Keratinocyte (primary cell): Measurements from ENCODE around the gene CNR2. TPM values are rescaled to one million over a fixed set of nuclear protein-coding genes. Genes with fewer than 3 reads are reported as not detected.

Source experiments
- DNase-seq: peaks from one replicate; pipeline ENCODE4 v3.0.0-alpha.2; 2011; ENCODE audit warnings: low read depth, missing footprints, low spot score
- FAIRE-seq: peaks from 2 replicates; lab custom pipeline; 2011; peaks lifted over from hg19 to GRCh38; lab: Jason Lieb, UNC
- H2AFZ ChIP-seq: 2 replicates; pipeline ENCODE4 v1.6.0; 2012; ENCODE audit warnings: low read length, control low read depth, inconsistent platforms; ENCODE audit not compliant: control insufficient read depth
- H3K27ac ChIP-seq: 2 replicates; pipeline ENCODE4 v1.5.1; 2011; ENCODE audit warnings: low read length; ENCODE audit not compliant: control insufficient read depth, insufficient read depth
- H3K27me3 ChIP-seq: 3 replicates; pipeline ENCODE4 v1.6.0; 2011; ENCODE audit warnings: low read length; ENCODE audit not compliant: control insufficient read depth, insufficient read depth; ENCODE audit errors: extremely low read depth
- H3K36me3 ChIP-seq, 2 experiments: 2 replicates in 1 of 2; 3 replicates in 1 of 2; pipeline ENCODE4 v1.5.1; 2011; ENCODE audit warnings: low read length in 2 of 2, mild to moderate bottlenecking in 1 of 2; ENCODE audit not compliant: control insufficient read depth in 2 of 2, insufficient read depth in 2 of 2; ENCODE audit errors: extremely low read depth in 1 of 2
- H3K4me1 ChIP-seq: 3 replicates; pipeline ENCODE4 v1.5.1; 2011; ENCODE audit warnings: low read length; ENCODE audit not compliant: control insufficient read depth, insufficient read depth; ENCODE audit errors: extremely low read depth
- H3K4me2 ChIP-seq: 3 replicates; pipeline ENCODE4 v1.6.0; 2011; ENCODE audit warnings: low read depth, low read length; ENCODE audit not compliant: control insufficient read depth, insufficient read depth; ENCODE audit errors: extremely low read depth
- H3K4me3 ChIP-seq, 3 experiments: fragments of 200-600 bp in 1 of 3; sonication (generic) in 1 of 3; 2 replicates in 2 of 3; 3 replicates in 1 of 3; pipeline ENCODE4 v1.5.1; 2011 to 2016; ENCODE audit warnings: low read length in 3 of 3, mild to moderate bottlenecking in 3 of 3, control low read depth in 2 of 3, inconsistent platforms in 1 of 3, low read depth in 1 of 3, mixed read lengths in 1 of 3, mixed run types in 1 of 3, moderate library complexity in 1 of 3; ENCODE audit not compliant: control insufficient read depth in 2 of 3, insufficient read depth in 2 of 3; ENCODE audit errors: extremely low read depth in 1 of 3
- H3K79me2 ChIP-seq: 2 replicates; pipeline ENCODE4 v1.6.0; 2012; ENCODE audit warnings: low read length; ENCODE audit not compliant: control insufficient read depth, insufficient read depth
- H3K9ac ChIP-seq: 3 replicates; pipeline ENCODE4 v1.6.0; 2011; ENCODE audit warnings: low read length; ENCODE audit not compliant: control insufficient read depth, insufficient read depth; ENCODE audit errors: extremely low read depth
- H3K9me1 ChIP-seq: 3 replicates; pipeline ENCODE4 v1.6.0; 2011; ENCODE audit warnings: low read length; ENCODE audit not compliant: control insufficient read depth, insufficient read depth; ENCODE audit errors: extremely low read depth
- H3K9me3 ChIP-seq: 2 replicates; pipeline ENCODE4 v1.5.1; 2012; ENCODE audit warnings: low read depth, low read length; ENCODE audit not compliant: control insufficient read depth
- H4K20me1 ChIP-seq: 3 replicates; pipeline ENCODE4 v1.6.0; 2011; ENCODE audit warnings: low read length; ENCODE audit not compliant: control insufficient read depth, insufficient read depth; ENCODE audit errors: extremely low read depth
- CTCF ChIP-seq, 3 experiments: IDR thresholded peaks in 1 of 3; conservative IDR thresholded peaks in 1 of 3; optimal IDR thresholded peaks in 1 of 3; 2 replicates in 2 of 3; 3 replicates in 1 of 3; pipeline versions ENCODE3 to v1.5.1; 2011; ENCODE audit warnings: low read length in 3 of 3, mild to moderate bottlenecking in 3 of 3, moderate library complexity in 2 of 3, control low read depth in 1 of 3, inconsistent platforms in 1 of 3; ENCODE audit not compliant: insufficient read depth in 2 of 3; ENCODE audit errors: extremely low read depth in 1 of 3
- EZH2 ChIP-seq: IDR thresholded peaks from one replicate; pipeline ENCODE4 v1.6.1; 2012; ENCODE audit warnings: inconsistent platforms, mild to moderate bottlenecking, low read length, moderate library complexity
- dilution Hi-C: fragments of 300-500 bp; cut with MboI; formaldehyde crosslinking; loops from one replicate; pipeline ENCODE4 v1.7.0; 2020; ENCODE audit warnings: low sequenced_read_pairs; ENCODE audit not compliant: extremely low pct_ligation_motif_present
- polyA plus RNA-seq, 5 experiments: library from polyadenylated mRNA; depleted of rRNA in 3 of 5; stranded (reverse) in 3 of 5; stranded (forward) in 1 of 5; unstranded in 1 of 5; fragments of >200 nt; gene quantifications; 1 replicate in 1 of 5; 2 replicates in 3 of 5; 3 replicates in 1 of 5; pipeline versions ENCODE4 v1.2.1 to v1.2.3, GENCODE V29; 2011 to 2012; ENCODE audit warnings: missing spikeins in 2 of 5, low read depth in 1 of 5, low replicate concordance in 1 of 5

CNR2 gene
- polyA plus RNA-seq, 1 donor (not counting 4 experiments of a cell fraction or from before 2014, with no cell fraction given) = not detected

DNA sequence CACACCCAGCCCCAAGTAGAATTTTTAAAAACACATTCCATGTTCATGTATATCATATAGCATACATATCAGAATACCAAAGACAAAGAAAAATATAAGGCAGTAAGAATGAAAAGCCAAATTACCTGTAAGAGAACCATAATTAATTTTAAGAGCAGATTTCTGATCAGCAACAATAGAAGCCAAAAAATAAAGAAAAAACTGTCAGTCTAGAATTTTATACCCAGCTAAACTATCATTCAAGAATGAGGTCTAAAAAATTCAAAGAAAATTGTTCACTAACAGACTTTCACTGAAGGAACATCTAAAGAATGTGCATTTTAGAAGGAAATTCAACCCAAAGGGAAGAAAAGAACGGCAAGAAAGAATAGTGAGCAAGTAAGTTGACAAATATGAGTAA, 34.5 kb downstream of the CNR2 start:
- Histone ChIP-seq H3K9me1 (no peaks in the 10 kb centered on the region), H4K20me1 (no peaks in the 10 kb centered on the region), H3K9me3 (peaks cover 3% of the 10 kb centered on the region), H2AFZ (no peak overlapping the region), H3K4me1 (no peaks in the 10 kb centered on the region), H3K9ac (no peak overlapping the region), H3K27me3 (no peaks in the 10 kb centered on the region), H3K4me3 (no peak overlapping the region), H3K4me2 (no peak overlapping the region), H3K36me3 (no peaks in the 10 kb centered on the region), H3K27ac (no peak overlapping the region), H3K79me2 (no peaks in the 10 kb centered on the region)
- TF ChIP-seq CTCF (optimal IDR thresholded peaks at IDR 0.05 in 1 of 3, IDR thresholded peaks at IDR 0.05 in 1 of 3, conservative IDR thresholded peaks at IDR 0.05 in 1 of 3; ENCODE audit: extremely low read depth in 1 of 3, insufficient read depth in 2 of 3, low read length in 3 of 3) (no peak), EZH2 (no peak)
- DNase-seq (no peak), FAIRE-seq (no peak)
- dilution Hi-C loops = no loop called here

DNA sequence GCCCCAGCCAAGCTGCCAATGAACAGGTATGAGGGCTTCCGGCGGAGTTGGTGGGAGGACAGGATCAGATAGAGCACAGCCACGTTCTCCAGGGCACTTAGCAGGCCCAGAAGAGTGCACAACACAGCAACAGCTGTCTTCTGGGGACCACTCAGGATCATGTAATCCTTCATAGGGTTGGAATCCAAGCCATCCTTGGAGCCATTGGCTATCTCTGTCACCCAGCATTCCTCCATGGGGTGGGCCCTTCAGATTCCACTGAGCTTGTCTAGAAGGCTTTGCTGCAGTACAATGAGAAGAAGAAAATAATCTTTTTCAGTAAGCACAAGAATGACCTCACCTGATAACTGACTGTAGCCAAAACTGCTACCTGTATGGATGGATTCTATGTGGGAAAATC, 37.8 kb downstream of the CNR2 start:
- FAIRE-seq (no peak), DNase-seq (no peak)
- Histone ChIP-seq H3K9me3 (peaks cover 3% of the 10 kb centered on the region), H3K4me2 (no peak overlapping the region), H3K4me3 (no peak overlapping the region), H3K79me2 (no peaks in the 10 kb centered on the region), H3K27me3 (no peaks in the 10 kb centered on the region), H4K20me1 (no peaks in the 10 kb centered on the region), H3K4me1 (no peaks in the 10 kb centered on the region), H3K9me1 (no peaks in the 10 kb centered on the region), H3K27ac (no peak overlapping the region), H2AFZ (no peak overlapping the region), H3K36me3 (no peaks in the 10 kb centered on the region), H3K9ac (no peak overlapping the region)
- TF ChIP-seq EZH2 = no peak
- no peak for TF ChIP-seq CTCF (optimal IDR thresholded peaks at IDR 0.05 in 1 of 3, IDR thresholded peaks at IDR 0.05 in 1 of 3, conservative IDR thresholded peaks at IDR 0.05 in 1 of 3; ENCODE audit: extremely low read depth in 1 of 3, insufficient read depth in 2 of 3, low read length in 3 of 3)
- dilution Hi-C loops = no loop called here
